Right atrium auricular region (tissue), 2 donors: ENCODE data around the gene ISL2. TPM values are rescaled to one million over a fixed set of nuclear protein-coding genes. Genes with fewer than 3 reads are reported as not detected.

Experiments
- DNase-seq: peaks from one replicate; pipeline ENCODE4 v3.0.0-alpha.2; 2019; ENCODE audit warnings: low spot score
- H3K27ac ChIP-seq, 2 donors: fragments of 200-600 bp; sonication (generic); 1 replicate in 1 of 2; 2 replicates in 1 of 2; pipeline ENCODE4 v1.5.1; 2016 to 2019
- H3K27me3 ChIP-seq, 2 donors: fragments of 200-600 bp; sonication (generic); one replicate each; pipeline versions ENCODE4 v1.5.1 to v1.6.0; 2017 to 2019
- H3K36me3 ChIP-seq: fragments of 200-600 bp; sonication (generic); one replicate; pipeline ENCODE4 v1.5.1; 2016
- H3K4me1 ChIP-seq, 2 donors: fragments of 200-600 bp; sonication (generic); one replicate each; pipeline versions ENCODE4 v1.5.1 to v1.6.0; 2017 to 2019
- H3K4me3 ChIP-seq, 2 donors: fragments of 200-600 bp; sonication (generic); 1 replicate in 1 of 2; 2 replicates in 1 of 2; pipeline ENCODE4 v1.5.1; 2017 to 2019; ENCODE audit warnings: mild to moderate bottlenecking in 1 of 2, moderate library complexity in 1 of 2
- H3K9me3 ChIP-seq, 2 donors: fragments of 200-600 bp; sonication (generic); one replicate each; pipeline ENCODE4 v1.5.1; 2019
- total RNA-seq, 2 donors: library from RNA; depleted of rRNA; stranded (reverse); fragments of >200 nt; gene quantifications; one replicate each; pipeline ENCODE4 v1.1.0, GENCODE V29; 2016
- TF ChIP-seq, protein P1 (sequence below), 2 donors: fragments of 200-600 bp; sonication (generic); IDR thresholded peaks; one replicate each; pipeline ENCODE4 v1.5.1; 2019; ENCODE audit warnings: antibody characterized with exemption in 2 of 2

The ISL2 gene
- total RNA-seq, 2 donors from 2014 or later = not detected

DNA sequence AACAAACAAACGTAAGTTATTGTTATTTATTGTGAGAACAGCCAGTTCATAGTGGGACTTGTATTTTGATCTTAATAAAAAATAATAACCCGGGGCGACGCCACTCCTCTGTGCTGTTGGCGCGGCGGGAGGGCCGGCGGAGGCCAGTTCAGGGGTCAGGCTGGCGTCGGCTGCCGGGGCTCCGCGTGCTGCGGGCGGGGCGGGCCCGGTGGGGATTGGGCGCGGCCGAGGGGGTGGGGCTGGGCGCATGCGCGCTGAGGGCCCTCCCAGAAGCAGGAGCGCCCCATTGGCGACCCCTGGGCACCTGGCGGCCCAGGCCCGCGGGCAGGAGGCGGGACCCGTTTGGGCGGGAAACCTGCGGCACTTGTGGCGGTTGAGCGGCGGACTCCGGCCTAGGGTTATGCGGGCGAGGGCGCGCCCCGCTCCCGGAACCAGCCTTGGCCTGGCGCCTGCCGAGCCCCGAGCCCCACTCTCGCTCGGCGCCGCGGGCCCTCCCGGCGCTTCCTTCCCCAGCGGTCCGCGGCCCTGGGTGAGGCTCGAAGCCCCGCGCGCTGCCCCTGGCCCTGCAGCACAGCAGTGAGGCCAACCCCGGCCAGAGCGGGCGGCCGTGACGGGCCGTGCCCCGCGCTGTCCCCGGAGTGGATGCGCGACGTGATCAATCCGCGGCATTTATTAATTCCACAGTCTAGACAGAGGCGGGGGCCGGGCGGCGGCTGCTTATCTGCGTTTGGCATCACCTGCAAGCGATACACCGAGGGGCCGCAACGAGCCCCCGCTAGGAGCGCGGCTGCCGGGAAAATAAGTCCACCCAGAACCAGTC lies 6.0 kb downstream of the ISL2 start:
- H3K4me3 ChIP-seq = no peak overlapping the region
- H3K27ac ChIP-seq = no peak overlapping the region
- peaks cover 67 to 97% of the 10 kb centered on the region in 2 donors for H3K27me3 ChIP-seq
- H3K4me1 ChIP-seq = peaks cover 0 to 68% of the 10 kb centered on the region in 2 donors
- no peak for DNase-seq
- TF ChIP-seq, protein P1, sequence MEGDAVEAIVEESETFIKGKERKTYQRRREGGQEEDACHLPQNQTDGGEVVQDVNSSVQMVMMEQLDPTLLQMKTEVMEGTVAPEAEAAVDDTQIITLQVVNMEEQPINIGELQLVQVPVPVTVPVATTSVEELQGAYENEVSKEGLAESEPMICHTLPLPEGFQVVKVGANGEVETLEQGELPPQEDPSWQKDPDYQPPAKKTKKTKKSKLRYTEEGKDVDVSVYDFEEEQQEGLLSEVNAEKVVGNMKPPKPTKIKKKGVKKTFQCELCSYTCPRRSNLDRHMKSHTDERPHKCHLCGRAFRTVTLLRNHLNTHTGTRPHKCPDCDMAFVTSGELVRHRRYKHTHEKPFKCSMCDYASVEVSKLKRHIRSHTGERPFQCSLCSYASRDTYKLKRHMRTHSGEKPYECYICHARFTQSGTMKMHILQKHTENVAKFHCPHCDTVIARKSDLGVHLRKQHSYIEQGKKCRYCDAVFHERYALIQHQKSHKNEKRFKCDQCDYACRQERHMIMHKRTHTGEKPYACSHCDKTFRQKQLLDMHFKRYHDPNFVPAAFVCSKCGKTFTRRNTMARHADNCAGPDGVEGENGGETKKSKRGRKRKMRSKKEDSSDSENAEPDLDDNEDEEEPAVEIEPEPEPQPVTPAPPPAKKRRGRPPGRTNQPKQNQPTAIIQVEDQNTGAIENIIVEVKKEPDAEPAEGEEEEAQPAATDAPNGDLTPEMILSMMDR (IDR thresholded peaks at IDR 0.05) = no peak
- H3K9me3 ChIP-seq = no peaks in the 10 kb centered on the region
- H3K36me3 ChIP-seq = no peaks in the 10 kb centered on the region

DNA sequence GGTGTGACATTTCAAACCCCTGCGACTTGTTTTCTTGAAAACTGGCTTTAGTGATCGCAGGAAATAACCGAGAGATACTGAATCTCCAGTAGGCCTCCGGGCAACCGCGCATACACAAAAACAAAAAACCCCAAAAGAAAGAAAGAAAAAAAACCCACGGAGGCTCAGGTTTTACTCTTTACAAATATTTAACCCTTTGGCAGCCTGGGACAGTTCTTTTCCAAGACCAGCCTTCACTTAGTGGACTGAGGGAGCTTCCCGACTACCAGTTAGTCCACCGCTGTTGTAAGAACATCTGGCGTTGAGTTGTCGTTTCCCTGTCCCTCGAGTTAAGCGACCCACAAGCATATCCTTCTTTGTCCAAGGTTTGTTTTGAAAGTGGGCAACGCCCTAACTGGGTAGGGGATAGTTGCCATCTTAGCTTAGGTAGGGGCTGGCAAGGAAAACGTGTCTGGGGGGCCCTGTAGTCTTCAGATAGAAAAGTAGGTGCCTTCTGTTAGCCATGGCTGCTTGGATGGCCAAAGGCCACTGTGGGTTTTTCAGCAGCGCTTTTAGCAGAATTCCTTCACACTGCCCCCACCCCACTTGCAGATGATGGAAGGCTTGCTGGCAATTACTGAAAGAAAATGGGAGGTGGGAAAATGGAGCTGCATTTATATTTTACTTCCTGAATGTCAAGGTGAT lies 6.9 kb downstream of the ISL2 start:
- no peaks in the 10 kb centered on the region for H3K9me3 ChIP-seq
- no peak overlapping the region for H3K4me3 ChIP-seq
- peaks cover 66 to 88% of the 10 kb centered on the region in 2 donors for H3K27me3 ChIP-seq
- no peaks in the 10 kb centered on the region for H3K36me3 ChIP-seq
- TF ChIP-seq, protein P1 (IDR thresholded peaks at IDR 0.05) = no peak
- H3K4me1 ChIP-seq = peaks cover 0 to 59% of the 10 kb centered on the region in 2 donors
- H3K27ac ChIP-seq = no peak overlapping the region
- DNase-seq = no peak

DNA sequence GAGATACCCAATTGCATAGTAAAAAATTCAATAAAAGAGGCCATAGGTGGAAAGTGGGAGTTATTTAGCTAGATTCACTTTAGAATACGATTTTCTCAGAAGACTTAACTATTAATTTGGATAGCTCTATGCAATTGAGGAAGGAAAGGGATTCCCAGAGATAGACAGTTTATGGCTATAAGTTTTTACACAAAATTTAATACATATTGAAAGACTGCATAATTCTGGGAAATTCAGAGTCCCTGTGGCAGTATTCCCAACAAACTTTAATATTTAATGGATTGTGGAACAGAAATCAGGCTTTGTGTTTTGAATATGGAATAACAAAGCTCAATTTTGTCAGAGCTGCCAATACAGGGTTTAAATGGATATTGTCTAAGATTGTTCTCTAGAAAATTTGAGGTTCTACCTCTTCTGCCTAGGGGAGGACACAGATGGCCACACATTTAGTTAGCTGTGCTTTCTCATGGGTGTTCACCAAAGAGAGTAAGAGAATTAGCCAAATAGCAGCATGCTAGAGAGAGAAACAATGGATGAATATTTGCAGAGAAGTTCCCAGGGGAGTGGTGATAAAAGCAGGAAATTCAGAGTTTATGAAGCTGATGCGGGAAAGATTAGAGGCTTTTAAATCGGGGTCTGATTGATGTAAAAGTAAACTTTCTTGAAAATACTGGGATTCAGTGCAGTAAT lies 8.5 kb downstream of the ISL2 start:
- TF ChIP-seq, protein P1 (IDR thresholded peaks at IDR 0.05) = no peak
- Histone ChIP-seq H3K27me3 (peaks cover 56 to 72% of the 10 kb centered on the region in 2 donors), H3K9me3 (no peaks in the 10 kb centered on the region), H3K4me3 (no peak overlapping the region), H3K27ac (no peak overlapping the region), H3K4me1 (peaks cover 0 to 52% of the 10 kb centered on the region in 2 donors), H3K36me3 (no peaks in the 10 kb centered on the region)
- DNase-seq = no peak

DNA sequence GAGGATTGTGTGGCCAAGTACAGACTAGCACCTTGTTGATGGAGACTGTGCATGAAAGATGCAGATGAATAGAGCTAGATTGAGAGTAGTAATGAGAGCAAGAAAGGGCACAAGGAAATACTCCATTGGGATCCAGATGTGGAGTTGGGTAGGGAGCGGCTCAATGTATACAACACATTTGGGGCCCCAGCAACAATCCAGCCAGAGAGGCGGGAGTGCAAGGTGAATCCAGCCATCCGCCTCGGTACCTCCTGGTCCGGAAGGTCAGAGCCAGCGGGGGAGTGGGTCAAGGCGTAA lies 9.0 kb downstream of the ISL2 start:
- no peak for DNase-seq
- Histone ChIP-seq H3K36me3 (no peaks in the 10 kb centered on the region), H3K27me3 (peaks cover 51 to 68% of the 10 kb centered on the region in 2 donors), H3K4me3 (no peak overlapping the region), H3K9me3 (no peaks in the 10 kb centered on the region), H3K4me1 (peaks cover 0 to 47% of the 10 kb centered on the region in 2 donors), H3K27ac (no peak overlapping the region)
- TF ChIP-seq, protein P1 (IDR thresholded peaks at IDR 0.05) = no peak

DNA sequence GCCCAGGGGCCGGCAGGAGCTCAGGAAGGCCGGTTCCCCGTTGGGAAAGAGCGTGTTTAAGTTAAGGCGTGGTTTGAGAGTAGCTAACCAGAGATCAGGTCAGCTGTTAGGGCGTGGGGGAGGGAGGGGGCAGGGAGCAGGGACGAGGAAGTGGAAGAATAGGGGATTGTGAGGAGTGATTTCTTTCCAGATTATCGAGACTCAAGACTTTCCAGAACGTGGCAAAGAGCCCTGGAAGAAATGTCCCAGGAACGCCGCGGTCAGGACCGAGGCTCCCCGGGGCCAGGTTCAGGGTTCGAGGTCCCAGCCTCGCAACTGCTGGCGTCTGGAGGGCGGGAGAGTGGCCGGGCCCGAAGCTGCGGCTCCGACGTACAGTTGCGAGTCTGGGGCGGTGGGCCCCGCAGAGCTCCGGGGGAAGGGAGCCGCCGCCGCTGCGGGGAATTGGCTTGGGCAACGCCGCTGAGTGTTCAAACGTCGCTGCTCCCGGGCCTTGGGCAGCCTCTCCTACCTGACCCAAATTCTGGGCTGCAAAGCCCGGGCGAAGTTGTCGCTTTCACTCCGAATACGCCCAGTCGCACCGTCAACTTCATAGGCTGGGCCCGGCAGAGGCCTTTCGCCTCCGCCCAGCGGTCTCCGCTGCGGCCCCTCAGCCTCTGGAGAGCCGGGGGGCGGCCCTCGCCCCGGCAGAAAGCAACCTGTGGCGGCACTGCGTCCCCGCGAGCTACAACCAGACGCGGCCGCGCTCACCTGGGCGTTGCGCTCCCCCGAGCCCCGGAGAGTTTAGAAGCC lies 9.5 kb downstream of the ISL2 start:
- no peak for DNase-seq
- peaks cover 45 to 62% of the 10 kb centered on the region in 2 donors for H3K27me3 ChIP-seq
- no peak overlapping the region for H3K27ac ChIP-seq
- TF ChIP-seq, protein P1 (IDR thresholded peaks at IDR 0.05) = no peak
- H3K4me3 ChIP-seq = peak overlapping the region in 1 of 2 donors; percentile 43
- H3K36me3 ChIP-seq = no peaks in the 10 kb centered on the region
- H3K9me3 ChIP-seq = no peaks in the 10 kb centered on the region
- peaks cover 0 to 42% of the 10 kb centered on the region in 2 donors for H3K4me1 ChIP-seq
